ENCODE results near the gene AIG1.

The AIG1 gene

GRCh38 chr6:143112084-143112768 lies 51.5 kb downstream of the AIG1 start:
- TF ChIP-seq, protein P1, sequence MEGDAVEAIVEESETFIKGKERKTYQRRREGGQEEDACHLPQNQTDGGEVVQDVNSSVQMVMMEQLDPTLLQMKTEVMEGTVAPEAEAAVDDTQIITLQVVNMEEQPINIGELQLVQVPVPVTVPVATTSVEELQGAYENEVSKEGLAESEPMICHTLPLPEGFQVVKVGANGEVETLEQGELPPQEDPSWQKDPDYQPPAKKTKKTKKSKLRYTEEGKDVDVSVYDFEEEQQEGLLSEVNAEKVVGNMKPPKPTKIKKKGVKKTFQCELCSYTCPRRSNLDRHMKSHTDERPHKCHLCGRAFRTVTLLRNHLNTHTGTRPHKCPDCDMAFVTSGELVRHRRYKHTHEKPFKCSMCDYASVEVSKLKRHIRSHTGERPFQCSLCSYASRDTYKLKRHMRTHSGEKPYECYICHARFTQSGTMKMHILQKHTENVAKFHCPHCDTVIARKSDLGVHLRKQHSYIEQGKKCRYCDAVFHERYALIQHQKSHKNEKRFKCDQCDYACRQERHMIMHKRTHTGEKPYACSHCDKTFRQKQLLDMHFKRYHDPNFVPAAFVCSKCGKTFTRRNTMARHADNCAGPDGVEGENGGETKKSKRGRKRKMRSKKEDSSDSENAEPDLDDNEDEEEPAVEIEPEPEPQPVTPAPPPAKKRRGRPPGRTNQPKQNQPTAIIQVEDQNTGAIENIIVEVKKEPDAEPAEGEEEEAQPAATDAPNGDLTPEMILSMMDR (conservative IDR thresholded peaks at IDR 0.05; ENCODE audit: low read depth, low read length): no peak
- no peak overlapping the region for H3K4me3 ChIP-seq (ENCODE audit: low read depth, low read length)

GRCh38 chr6:143112837-143113236 lies 52.1 kb downstream of the AIG1 start:
- TF ChIP-seq, protein P1 (conservative IDR thresholded peaks at IDR 0.05; ENCODE audit: low read depth, low read length): no peak
- no peak overlapping the region for H3K4me3 ChIP-seq (ENCODE audit: low read depth, low read length)
- no peak for DNase-seq (ENCODE audit: low read depth)

More at GRCh38 chr6:143112084-143112768, 51.5 kb downstream of the AIG1 start:
- no peak for DNase-seq (ENCODE audit: low read depth)

GRCh38 chr6:143115728-143116127 lies 55.0 kb downstream of the AIG1 start:
- TF ChIP-seq, protein P1 (conservative IDR thresholded peaks at IDR 0.05; ENCODE audit: low read depth, low read length): no peak

DNA sequence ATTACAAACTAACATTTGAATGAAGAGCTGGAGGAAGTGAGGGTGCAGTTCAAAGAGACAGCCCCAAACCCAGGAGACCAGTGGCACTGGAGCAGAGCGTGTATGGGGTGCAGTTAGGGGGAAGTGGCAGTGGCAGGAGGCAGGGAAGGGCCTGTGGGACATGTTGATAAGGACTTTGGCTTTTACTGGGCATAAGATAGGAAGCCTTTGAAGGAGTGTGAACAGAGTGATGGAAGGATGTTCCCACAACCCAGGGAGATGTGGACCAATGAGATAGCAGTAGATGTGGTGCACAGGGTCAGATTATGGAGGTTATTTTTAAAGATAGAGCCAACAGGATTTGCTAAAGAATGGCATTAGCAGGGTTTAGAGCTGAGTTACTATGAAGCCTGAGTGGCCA lies 56.4 kb downstream of the AIG1 start:
- TF ChIP-seq, protein P1 (conservative IDR thresholded peaks at IDR 0.05; ENCODE audit: low read depth, low read length): no peak
- H3K4me3 ChIP-seq (ENCODE audit: low read depth, low read length): no peak overlapping the region
- no peak for DNase-seq (ENCODE audit: low read depth)

More at GRCh38 chr6:143115728-143116127, 55.0 kb downstream of the AIG1 start:
- no peak for DNase-seq (ENCODE audit: low read depth)
- no peak overlapping the region for H3K4me3 ChIP-seq (ENCODE audit: low read depth, low read length)

DNA sequence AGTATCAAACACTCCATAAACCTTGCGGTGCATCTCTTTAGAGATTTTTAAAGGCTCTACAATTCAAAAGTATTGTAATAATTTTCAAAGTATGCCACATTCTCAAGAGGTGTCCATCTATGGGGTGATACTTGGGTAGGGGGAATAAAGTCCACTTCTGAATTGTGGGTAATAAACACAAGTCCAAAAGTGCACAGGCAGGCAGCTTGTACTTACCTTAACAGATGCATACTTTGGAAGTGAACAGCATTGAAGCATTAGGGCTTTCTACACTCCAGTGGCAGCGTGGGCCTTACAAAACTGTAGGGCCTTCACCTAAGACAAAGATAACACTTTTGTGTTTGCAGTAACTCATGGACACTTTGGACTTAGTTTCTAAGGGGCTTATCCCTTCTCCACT lies 58.6 kb downstream of the AIG1 start:
- no peak for DNase-seq (ENCODE audit: low read depth)
- TF ChIP-seq, protein P1 (conservative IDR thresholded peaks at IDR 0.05; ENCODE audit: low read depth, low read length): no peak
- no peak overlapping the region for H3K4me3 ChIP-seq (ENCODE audit: low read depth, low read length)

DNA sequence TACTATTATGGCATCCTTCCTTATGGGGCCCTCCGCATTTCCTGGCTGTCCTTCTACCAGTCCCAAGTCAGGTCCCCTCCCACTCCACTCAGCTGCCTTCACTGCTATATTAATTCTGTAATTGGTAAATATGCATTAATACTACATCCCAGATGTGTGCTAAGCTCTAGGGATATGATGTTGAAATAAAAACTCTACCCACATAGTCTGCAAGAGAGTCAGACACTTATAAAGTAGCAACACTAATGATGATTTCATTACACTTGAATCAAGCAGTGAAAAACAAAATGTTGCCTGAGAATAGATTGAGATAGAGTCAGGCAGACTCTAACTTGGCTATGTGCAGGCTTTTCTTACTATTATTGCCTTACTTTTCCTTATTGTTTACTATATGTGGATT lies 62.4 kb downstream of the AIG1 start:
- DNase-seq (ENCODE audit: low read depth): no peak
- TF ChIP-seq, protein P1 (conservative IDR thresholded peaks at IDR 0.05; ENCODE audit: low read depth, low read length): no peak
- H3K4me3 ChIP-seq (ENCODE audit: low read depth, low read length): no peak overlapping the region

DNA sequence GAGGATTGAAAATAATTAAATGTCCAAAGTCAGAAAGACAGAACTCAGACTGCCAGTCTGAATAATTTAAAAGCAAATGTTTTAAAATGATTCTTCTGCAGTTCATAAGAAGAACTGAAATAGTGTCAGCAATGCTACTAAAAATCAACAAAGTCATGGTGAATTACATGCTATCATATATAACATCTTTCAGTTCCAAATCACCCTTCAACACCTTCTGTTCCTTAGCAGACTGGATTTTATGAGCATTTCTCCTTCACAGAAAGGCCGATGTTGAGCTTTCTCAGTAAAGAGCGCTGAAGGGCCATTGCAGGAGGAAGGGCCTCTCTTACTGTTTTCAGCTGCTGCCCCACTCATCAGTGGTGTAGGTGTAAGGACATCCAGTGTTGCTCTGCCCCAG lies 63.3 kb downstream of the AIG1 start:
- TF ChIP-seq, protein P1 (conservative IDR thresholded peaks at IDR 0.05; ENCODE audit: low read depth, low read length): no peak
- H3K4me3 ChIP-seq (ENCODE audit: low read depth, low read length): no peak overlapping the region
- no peak for DNase-seq (ENCODE audit: low read depth)

Measured in choroid plexus epithelial cell (primary cell).